ENCODE results near the gene FNDC1. TPM values are rescaled to one million over a fixed set of nuclear protein-coding genes. Genes with fewer than 3 reads are reported as not detected.

The FNDC1 gene
- total and polyA plus RNA-seq, 2 donors (not counting 1 experiment from before 2014, with no cell fraction given), result under 0.01 to 0.03 TPM

DNA sequence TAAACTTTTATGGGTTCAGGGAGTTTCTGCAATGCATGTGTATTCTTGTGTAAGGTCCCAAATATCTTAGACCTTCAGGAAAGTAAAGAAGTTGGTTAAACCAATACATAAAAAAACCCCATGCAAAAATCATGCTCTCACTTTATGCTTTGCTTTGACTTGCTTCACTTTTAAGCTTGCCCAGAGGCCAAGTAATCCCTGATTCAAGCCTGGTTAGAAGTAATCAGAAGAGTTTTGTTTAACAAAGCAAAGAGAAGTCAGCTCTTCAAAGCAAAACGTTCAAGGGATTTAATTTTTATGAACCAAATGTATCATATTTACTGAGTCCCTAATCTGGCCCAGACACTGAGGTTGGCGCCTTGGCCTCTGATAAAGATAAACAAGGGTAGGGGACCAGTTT is 26.7 kb upstream of the FNDC1 start:
- Histone ChIP-seq H3K4me1 (ENCODE audit: control insufficient read depth, extremely low read depth, insufficient read depth, low read length) (no peaks in the 10 kb centered on the region), H3K9me3 (ENCODE audit: control insufficient read depth, insufficient read depth, low read depth, low read length) (no peaks in the 10 kb centered on the region), H3K4me2 (ENCODE audit: extremely low read depth, insufficient read depth, low read length) (no peak overlapping the region), H2AFZ (ENCODE audit: low read length) (no peak overlapping the region), H3K36me3 (ENCODE audit: control insufficient read depth, insufficient read depth, low read length) (no peaks in the 10 kb centered on the region), H3K9ac (ENCODE audit: insufficient read depth, low read length) (no peak overlapping the region), H3K27ac (ENCODE audit: insufficient read depth, low read length) (no peak overlapping the region), H3K27me3 (ENCODE audit: control insufficient read depth, insufficient read depth, low read length) (peaks cover 4% of the 10 kb centered on the region), H4K20me1 (ENCODE audit: control insufficient read depth, extremely low read depth, insufficient read depth, low read length) (no peaks in the 10 kb centered on the region), H3K4me3 (replicated peaks in 1 of 4; ENCODE audit: control extremely low read depth in 1 of 4, insufficient read depth in 1 of 4, low read depth in 3 of 4, low read length in 4 of 4) (no peak overlapping the region), H3K79me2 (ENCODE audit: control insufficient read depth, insufficient read depth, low read length) (no peaks in the 10 kb centered on the region)
- TF ChIP-seq EZH2 (IDR thresholded peaks at IDR 0.05; ENCODE audit: low read length, missing control alignments), result no peak
- TF ChIP-seq, protein P1, sequence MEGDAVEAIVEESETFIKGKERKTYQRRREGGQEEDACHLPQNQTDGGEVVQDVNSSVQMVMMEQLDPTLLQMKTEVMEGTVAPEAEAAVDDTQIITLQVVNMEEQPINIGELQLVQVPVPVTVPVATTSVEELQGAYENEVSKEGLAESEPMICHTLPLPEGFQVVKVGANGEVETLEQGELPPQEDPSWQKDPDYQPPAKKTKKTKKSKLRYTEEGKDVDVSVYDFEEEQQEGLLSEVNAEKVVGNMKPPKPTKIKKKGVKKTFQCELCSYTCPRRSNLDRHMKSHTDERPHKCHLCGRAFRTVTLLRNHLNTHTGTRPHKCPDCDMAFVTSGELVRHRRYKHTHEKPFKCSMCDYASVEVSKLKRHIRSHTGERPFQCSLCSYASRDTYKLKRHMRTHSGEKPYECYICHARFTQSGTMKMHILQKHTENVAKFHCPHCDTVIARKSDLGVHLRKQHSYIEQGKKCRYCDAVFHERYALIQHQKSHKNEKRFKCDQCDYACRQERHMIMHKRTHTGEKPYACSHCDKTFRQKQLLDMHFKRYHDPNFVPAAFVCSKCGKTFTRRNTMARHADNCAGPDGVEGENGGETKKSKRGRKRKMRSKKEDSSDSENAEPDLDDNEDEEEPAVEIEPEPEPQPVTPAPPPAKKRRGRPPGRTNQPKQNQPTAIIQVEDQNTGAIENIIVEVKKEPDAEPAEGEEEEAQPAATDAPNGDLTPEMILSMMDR (conservative IDR thresholded peaks at IDR 0.05 in 1 of 2, IDR thresholded peaks at IDR 0.05 in 1 of 2; ENCODE audit: low read depth in 1 of 2, low read length in 2 of 2), result no peak
- no peak for DNase-seq (ENCODE audit: low read depth in 2 of 2)

DNA sequence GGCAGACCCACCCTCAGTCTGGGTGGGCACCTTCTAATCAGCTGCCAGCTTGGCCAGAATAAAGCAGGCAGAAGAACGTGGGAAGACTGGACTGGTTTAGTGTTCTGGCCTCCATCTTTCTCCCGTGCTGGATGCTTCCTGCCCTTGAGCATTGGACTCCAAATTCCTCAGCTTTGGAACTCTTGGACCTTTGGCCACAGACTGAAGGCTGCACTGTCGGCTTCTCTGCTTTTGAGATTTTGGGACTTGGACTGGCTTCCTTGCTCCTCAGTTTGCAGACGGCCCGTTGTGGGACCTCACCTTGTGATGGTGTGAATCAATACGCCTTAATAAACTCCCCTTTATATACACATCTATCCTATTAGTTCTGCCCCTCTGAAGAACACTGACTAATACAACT is 20.6 kb upstream of the FNDC1 start:
- H3K9me3 ChIP-seq (ENCODE audit: control insufficient read depth, insufficient read depth, low read depth, low read length), result no peaks in the 10 kb centered on the region
- no peaks in the 10 kb centered on the region for H3K4me1 ChIP-seq (ENCODE audit: control insufficient read depth, extremely low read depth, insufficient read depth, low read length)
- H3K79me2 ChIP-seq (ENCODE audit: control insufficient read depth, insufficient read depth, low read length), result no peaks in the 10 kb centered on the region
- no peak overlapping the region for H3K9ac ChIP-seq (ENCODE audit: insufficient read depth, low read length)
- H3K4me2 ChIP-seq (ENCODE audit: extremely low read depth, insufficient read depth, low read length), result no peak overlapping the region
- no peaks in the 10 kb centered on the region for H4K20me1 ChIP-seq (ENCODE audit: control insufficient read depth, extremely low read depth, insufficient read depth, low read length)
- H2AFZ ChIP-seq (ENCODE audit: low read length), result no peak overlapping the region
- TF ChIP-seq, protein P1 (conservative IDR thresholded peaks at IDR 0.05 in 1 of 2, IDR thresholded peaks at IDR 0.05 in 1 of 2; ENCODE audit: low read depth in 1 of 2, low read length in 2 of 2), result no peak
- no peak for TF ChIP-seq EZH2 (IDR thresholded peaks at IDR 0.05; ENCODE audit: low read length, missing control alignments)
- H3K27me3 ChIP-seq (ENCODE audit: control insufficient read depth, insufficient read depth, low read length), result peaks cover 4% of the 10 kb centered on the region
- H3K27ac ChIP-seq (ENCODE audit: insufficient read depth, low read length), result no peak overlapping the region
- H3K36me3 ChIP-seq (ENCODE audit: control insufficient read depth, insufficient read depth, low read length), result no peaks in the 10 kb centered on the region
- no peak for DNase-seq (ENCODE audit: low read depth in 2 of 2)
- H3K4me3 ChIP-seq (replicated peaks in 1 of 4; ENCODE audit: control extremely low read depth in 1 of 4, insufficient read depth in 1 of 4, low read depth in 3 of 4, low read length in 4 of 4), result no peak overlapping the region

DNA sequence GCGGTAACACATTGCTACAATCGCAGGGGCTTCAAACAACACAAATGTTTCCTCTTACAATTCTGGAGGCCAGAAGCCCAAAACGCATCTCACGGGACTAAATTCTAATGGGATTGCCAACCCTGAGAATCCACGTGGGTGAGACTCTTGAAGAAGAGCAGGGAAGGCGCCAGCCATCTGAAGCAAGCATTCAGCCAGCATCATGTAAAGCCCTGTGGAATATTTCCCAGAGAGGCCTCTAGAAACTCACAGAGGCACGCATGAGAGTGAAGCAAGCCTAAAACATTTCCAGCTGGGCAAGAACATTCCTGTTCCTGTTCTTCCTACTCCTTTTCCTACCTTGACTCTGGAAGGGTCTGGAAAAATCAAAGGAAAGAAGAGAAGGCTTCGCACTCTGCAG is 19.6 kb upstream of the FNDC1 start:
- Histone ChIP-seq H3K79me2 (ENCODE audit: control insufficient read depth, insufficient read depth, low read length) (no peaks in the 10 kb centered on the region), H3K4me3 (replicated peaks in 1 of 4; ENCODE audit: control extremely low read depth in 1 of 4, insufficient read depth in 1 of 4, low read depth in 3 of 4, low read length in 4 of 4) (no peak overlapping the region), H3K27me3 (ENCODE audit: control insufficient read depth, insufficient read depth, low read length) (peaks cover 4% of the 10 kb centered on the region), H3K27ac (ENCODE audit: insufficient read depth, low read length) (no peak overlapping the region), H3K36me3 (ENCODE audit: control insufficient read depth, insufficient read depth, low read length) (no peaks in the 10 kb centered on the region), H4K20me1 (ENCODE audit: control insufficient read depth, extremely low read depth, insufficient read depth, low read length) (no peaks in the 10 kb centered on the region), H3K9ac (ENCODE audit: insufficient read depth, low read length) (no peak overlapping the region), H3K4me2 (ENCODE audit: extremely low read depth, insufficient read depth, low read length) (no peak overlapping the region), H2AFZ (ENCODE audit: low read length) (no peak overlapping the region), H3K9me3 (ENCODE audit: control insufficient read depth, insufficient read depth, low read depth, low read length) (no peaks in the 10 kb centered on the region), H3K4me1 (ENCODE audit: control insufficient read depth, extremely low read depth, insufficient read depth, low read length) (no peaks in the 10 kb centered on the region)
- TF ChIP-seq EZH2 (IDR thresholded peaks at IDR 0.05; ENCODE audit: low read length, missing control alignments), result no peak
- TF ChIP-seq, protein P1 (conservative IDR thresholded peaks at IDR 0.05 in 1 of 2, IDR thresholded peaks at IDR 0.05 in 1 of 2; ENCODE audit: low read depth in 1 of 2, low read length in 2 of 2), result no peak
- no peak for DNase-seq (ENCODE audit: low read depth in 2 of 2)
